Dendritic cell treated with granulocyte-macrophage colony-stimulating factor and Interleukin-4, amounts not matched to agents 40 ng/mL and 50 ng/mL, for 4 days (primary cell): ENCODE results near the gene SNAPC2.
A peak's percentile ranks its signal among the peaks of the same experiment; 100 is the strongest.
"Not testable (repeated sequence)": the region's sequence is repeated elsewhere in the genome, so short reads cannot be mapped to it uniquely, and the experiment has no call there.

Experiments
- H3K27ac Mint-ChIP-seq: one replicate; pipeline ENCODE4 v1.8.0; 2022; ENCODE audit warnings: mild to moderate bottlenecking, mixed read lengths
- H3K27me3 Mint-ChIP-seq: one replicate; pipeline ENCODE4 v1.8.0; 2022; ENCODE audit warnings: mild to moderate bottlenecking, mixed read lengths
- H3K36me3 Mint-ChIP-seq: one replicate; pipeline ENCODE4 v1.8.0; 2022; ENCODE audit warnings: low read depth, mixed read lengths
- H3K4me1 Mint-ChIP-seq: one replicate; pipeline ENCODE4 v1.8.0; 2022; ENCODE audit warnings: low read depth, mixed read lengths
- H3K4me3 Mint-ChIP-seq: one replicate; pipeline ENCODE4 v1.8.0; 2022; ENCODE audit warnings: mild to moderate bottlenecking, moderate library complexity, mixed read lengths
- H3K9me3 Mint-ChIP-seq: one replicate; pipeline ENCODE4 v1.8.0; 2022; ENCODE audit warnings: mixed read lengths
- intact Hi-C: fragments of 100-400 bp; cut with micrococcal nuclease; formaldehyde crosslinking; loops from one replicate; pipeline ENCODE4 v1.15.0; 2022

Gene SNAPC2

DNA sequence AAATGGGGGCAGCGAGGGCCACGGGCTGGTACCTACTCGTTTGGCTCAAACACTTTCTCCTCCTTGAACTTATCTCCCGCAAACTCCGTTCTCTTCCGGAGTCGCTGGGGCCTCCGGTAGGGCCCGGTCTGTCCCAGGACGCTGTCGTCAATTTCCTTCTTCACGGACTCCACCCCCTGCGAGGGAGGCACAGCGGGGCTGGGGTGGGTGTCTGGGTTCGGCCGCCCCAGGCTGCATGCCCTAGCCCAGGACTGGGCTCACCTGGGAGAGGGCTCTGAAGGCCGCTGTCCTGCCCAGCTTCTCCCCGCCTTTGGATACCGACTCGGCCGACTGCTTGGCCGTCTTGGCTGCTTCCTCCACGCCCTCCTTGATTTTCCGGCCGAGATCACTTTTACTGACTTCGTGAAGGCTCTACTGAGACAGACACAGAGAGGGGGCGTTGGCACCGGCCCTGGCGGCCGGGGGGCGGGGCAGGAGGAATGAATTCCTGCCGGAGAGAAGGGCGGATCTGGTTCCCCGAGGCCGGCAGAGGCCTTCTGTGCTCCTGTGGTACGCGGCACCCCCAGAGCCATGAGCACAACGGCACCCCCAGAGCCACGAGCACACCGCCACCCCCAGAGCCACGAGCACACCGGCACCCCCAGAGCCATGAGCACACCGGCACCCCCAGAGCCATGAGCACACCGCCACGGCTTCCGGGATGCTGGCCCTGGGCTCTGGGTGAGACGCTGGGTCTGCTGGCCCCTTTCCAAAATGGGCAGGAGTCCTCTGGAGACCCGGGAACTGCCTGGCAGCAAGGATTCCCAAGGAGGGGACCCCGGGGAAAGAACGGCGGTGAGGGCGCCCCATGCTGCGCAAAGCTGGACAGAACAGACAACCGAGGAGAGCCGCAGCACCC, 13.9 kb downstream of the SNAPC2 start:
- Mint-ChIP-seq H3K4me1 (peaks cover 7% of the 10 kb centered on the region), H3K27me3 (no peaks in the 10 kb centered on the region), H3K4me3 (no peak overlapping the region), H3K27ac (no peak overlapping the region), H3K36me3 (peaks cover 100% of the 10 kb centered on the region), H3K9me3 (no peaks in the 10 kb centered on the region)
- intact Hi-C loops: no loop called here

DNA sequence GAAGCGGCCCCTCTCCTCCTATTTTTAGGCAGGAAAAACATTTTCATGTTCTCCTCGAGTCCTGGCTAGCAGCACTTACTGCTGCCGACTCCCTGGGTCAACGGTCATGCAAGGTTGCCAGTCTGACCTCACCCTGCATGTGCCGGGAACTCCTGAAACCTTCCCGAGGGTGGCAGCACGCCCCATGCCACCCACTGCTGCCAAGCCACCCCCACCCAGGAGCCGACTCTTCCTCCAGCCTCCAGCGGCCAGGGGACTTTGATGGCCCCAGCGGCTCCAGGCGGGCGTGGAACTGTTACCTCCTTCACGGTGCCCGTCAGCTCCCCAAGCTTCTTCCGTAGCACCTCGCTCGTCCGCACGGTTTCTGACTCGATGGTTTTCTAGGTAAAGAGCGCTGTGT, 14.6 kb downstream of the SNAPC2 start:
- H3K27ac Mint-ChIP-seq: no peak overlapping the region
- peaks cover 98% of the 10 kb centered on the region for H3K36me3 Mint-ChIP-seq
- H3K4me1 Mint-ChIP-seq: peaks cover 7% of the 10 kb centered on the region
- H3K27me3 Mint-ChIP-seq: no peaks in the 10 kb centered on the region
- no peak overlapping the region for H3K4me3 Mint-ChIP-seq
- H3K9me3 Mint-ChIP-seq: no peaks in the 10 kb centered on the region
- intact Hi-C loops: no loop called here

DNA sequence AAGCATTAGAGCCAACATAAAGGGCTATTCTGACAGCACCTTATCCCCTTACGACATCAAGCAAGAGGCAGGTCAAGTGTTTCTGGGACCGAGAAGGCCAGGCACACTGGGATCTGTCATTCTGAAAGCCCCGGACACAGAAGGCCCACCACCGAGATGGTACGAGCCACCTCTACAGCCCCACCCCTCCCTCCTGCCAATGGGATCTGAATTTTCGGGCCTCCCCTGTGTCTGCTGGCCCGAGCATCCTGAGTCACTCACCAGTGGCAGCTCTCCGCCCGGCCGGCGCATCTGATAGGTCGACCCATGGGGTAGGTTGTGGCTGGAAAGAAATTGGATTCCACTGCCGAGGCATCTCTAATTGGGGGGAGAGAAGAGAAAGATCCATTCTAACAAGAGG, 20.7 kb downstream of the SNAPC2 start:
- peaks cover 68% of the 10 kb centered on the region for H3K36me3 Mint-ChIP-seq
- H3K27ac Mint-ChIP-seq: no peak overlapping the region
- intact Hi-C loops: no loop called here
- H3K4me1 Mint-ChIP-seq: peaks cover 38% of the 10 kb centered on the region
- no peak overlapping the region for H3K4me3 Mint-ChIP-seq
- H3K9me3 Mint-ChIP-seq: no peaks in the 10 kb centered on the region
- H3K27me3 Mint-ChIP-seq: no peaks in the 10 kb centered on the region

DNA sequence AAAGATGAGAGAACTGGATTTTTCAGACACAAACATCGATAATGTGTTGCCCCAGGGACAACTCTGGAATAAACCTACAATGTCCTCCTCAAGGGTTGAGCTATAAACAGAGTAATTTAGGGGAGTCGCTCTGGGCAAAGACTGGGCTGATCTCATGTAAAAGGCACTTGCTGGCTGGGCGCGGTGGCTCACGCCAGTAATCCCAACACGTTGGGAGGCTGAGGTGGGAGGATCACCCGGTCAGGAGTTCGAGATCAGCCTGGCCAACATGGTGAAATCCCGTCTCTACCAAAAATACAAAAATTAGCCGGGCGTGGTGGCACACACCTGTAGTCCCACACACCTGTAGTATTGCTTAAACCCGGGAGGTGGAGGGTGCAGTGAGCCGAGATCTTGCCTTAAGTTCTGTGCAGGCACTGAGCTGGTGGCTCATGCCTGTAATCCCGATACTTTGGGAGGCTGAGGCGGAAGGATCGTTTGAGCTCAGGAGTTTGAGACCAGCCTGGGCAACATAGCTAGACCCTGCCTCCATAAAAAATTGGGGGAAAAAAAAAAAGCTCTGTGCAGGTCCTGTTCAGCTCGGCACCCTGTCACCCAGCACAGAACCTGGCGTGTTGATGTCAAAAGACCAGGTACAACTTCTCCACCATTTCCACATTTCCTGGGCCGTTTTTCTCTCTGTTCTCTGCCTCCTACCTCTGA, 21.9 kb downstream of the SNAPC2 start:
- intact Hi-C loops: no loop called here
- H3K4me1 Mint-ChIP-seq: peaks cover 38% of the 10 kb centered on the region
- peak overlapping the region; percentile 95 for H3K27ac Mint-ChIP-seq
- H3K9me3 Mint-ChIP-seq: no peaks in the 10 kb centered on the region
- H3K36me3 Mint-ChIP-seq: peaks cover 56% of the 10 kb centered on the region
- H3K27me3 Mint-ChIP-seq: no peaks in the 10 kb centered on the region
- H3K4me3 Mint-ChIP-seq: peak overlapping the region; percentile 5

DNA sequence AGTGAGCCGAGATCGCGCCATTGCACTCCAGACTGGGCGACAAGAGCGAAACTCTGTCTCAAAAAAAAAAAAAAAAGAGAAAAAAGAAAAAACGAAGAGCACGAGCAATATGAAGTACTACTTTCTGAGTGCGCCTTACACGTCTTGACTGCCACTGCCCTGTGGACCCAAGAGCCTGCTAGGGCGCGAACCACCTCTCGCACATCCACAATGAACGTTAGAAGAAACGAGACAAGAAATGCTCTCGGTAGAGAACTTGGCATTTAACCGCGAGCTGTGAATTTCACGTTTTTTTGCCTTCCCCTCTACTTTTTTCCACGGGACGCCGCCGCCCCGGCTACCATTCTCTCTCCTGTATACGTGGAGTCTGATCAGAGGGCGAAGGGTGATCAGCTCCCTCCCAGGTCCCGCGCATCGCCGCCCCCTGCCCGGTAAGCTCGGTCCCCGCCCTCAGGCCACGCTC, 22.9 kb downstream of the SNAPC2 start:
- Mint-ChIP-seq H3K4me3 (peak overlapping the region; percentile 94), H3K36me3 (peaks cover 46% of the 10 kb centered on the region), H3K27ac (peak overlapping the region; percentile 95), H3K9me3 (no peaks in the 10 kb centered on the region), H3K27me3 (no peaks in the 10 kb centered on the region), H3K4me1 (peaks cover 38% of the 10 kb centered on the region)
- intact Hi-C loops: loop anchor here (1.0 kb wide), 1 partner anchor 40 kb away; the partner anchor contains the start of gene MAP2K7

DNA sequence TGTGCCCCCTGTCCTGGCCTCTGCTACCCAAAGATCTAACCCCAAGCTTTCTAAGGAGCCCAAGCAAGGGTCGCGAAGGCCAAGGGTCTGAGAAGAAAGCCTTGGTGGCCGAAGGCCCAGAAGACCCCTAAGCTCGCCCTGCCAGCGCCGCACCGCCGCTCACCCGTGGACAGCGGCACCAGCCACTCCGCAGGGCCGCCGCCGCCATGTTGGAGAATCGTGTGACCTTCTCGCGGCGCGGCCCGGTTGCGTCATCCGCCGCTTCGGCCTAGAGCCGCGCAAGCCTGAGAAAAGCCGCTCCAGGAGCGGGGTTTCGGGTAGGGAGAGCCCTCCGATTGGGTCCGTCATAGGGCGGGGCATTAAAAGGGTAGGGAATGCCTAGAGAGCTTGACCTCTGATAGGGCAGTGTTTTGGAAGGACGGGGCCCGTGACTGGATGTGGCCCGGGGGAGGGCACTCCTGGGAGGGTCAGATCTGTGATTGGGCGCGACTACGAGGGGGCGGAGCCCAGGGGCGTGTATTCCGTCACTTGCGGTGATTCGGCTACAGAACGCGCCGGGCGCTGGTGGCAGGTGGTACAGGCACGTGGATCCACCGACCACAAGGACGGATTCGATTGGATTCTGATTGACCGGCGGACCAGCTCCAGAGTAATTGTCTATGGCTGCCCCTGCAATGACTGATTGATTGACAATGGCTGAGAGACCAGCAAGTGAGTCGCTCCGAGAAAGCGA, 23.5 kb downstream of the SNAPC2 start, which contains the start of gene TIMM44:
Gene TIMM44, minus strand, starts transcription at position 223 of the 733 bp plus-strand sequence. Its CDS starts 15 bp downstream, at position 208.
- intact Hi-C loops: loop anchor here (1.0 to 2.0 kb wide), 3 partner anchors 40 to 310 kb away; partner anchors contain the start of genes ELAVL1 and MAP2K7
- H3K4me3 Mint-ChIP-seq: peak within 1 kb of the TSS; percentile 94
- peaks cover 41% of the 10 kb centered on the region for H3K36me3 Mint-ChIP-seq
- H3K27ac Mint-ChIP-seq: peak within 1 kb of the TSS; percentile 95
- H3K9me3 Mint-ChIP-seq: no peaks in the 10 kb centered on the region
- H3K4me1 Mint-ChIP-seq: peaks cover 38% of the 10 kb centered on the region
- no peaks in the 10 kb centered on the region for H3K27me3 Mint-ChIP-seq

DNA sequence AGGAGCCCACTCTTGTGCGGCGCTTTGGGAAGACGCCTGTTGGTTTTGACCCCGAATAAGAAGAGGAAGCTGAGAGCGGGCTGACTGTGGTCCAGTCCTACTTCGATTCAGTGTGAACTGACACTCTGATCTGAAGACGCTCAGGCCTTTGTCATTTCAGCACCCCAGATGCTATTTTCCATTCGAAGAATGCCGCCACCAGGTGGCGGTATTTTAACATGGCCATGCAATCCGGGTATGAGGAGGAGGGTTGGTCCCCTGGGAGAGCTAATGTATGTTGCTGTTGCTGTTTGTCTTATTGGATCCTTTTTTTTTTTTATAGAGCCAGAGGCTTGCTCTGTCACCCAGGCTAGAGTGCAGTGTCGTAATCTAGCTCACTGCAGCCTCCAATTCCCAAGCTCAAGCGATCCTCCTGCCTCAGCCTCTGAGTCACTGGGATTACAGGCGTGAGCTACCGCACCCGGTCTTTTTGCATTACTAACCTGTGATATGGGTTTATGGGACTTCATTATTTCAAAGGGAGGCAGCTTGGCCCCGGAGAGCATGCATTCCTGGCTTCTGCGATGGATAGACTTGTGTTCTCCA, 24.1 kb downstream of the SNAPC2 start:
- H3K27ac Mint-ChIP-seq: peak overlapping the region; percentile 95
- peaks cover 38% of the 10 kb centered on the region for H3K4me1 Mint-ChIP-seq
- H3K27me3 Mint-ChIP-seq: no peaks in the 10 kb centered on the region
- peaks cover 35% of the 10 kb centered on the region for H3K36me3 Mint-ChIP-seq
- intact Hi-C loops: loop anchor here (1.0 to 2.0 kb wide), 2 partner anchors 61 to 309 kb away; partner anchors contain the start of gene ELAVL1
- peak overlapping the region; percentile 94 for H3K4me3 Mint-ChIP-seq
- H3K9me3 Mint-ChIP-seq: no peaks in the 10 kb centered on the region

DNA sequence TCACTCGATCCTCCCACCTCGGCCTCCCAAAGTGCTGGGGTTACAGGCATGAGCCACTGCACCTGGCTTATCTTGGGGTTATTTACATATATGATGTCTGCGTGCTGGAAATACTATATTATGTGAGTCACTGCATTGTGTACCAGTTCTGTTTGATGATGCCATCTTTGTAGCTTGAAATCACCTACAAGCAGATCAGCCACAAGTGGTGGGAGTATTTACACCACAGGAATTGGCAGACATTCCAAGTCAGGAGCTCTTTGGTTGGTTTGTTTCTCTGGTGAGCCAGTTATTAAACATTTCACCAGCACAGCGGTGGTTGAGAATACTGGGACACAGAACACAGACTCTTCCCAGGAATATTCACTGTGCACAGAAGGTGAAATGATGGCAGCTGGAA, 27.8 kb downstream of the SNAPC2 start:
- Mint-ChIP-seq H3K4me1 (peaks cover 32% of the 10 kb centered on the region), H3K4me3 (no peak overlapping the region), H3K9me3 (no peaks in the 10 kb centered on the region), H3K27me3 (no peaks in the 10 kb centered on the region), H3K36me3 (peaks cover 12% of the 10 kb centered on the region), H3K27ac (no peak overlapping the region)
- intact Hi-C loops: no loop called here

DNA sequence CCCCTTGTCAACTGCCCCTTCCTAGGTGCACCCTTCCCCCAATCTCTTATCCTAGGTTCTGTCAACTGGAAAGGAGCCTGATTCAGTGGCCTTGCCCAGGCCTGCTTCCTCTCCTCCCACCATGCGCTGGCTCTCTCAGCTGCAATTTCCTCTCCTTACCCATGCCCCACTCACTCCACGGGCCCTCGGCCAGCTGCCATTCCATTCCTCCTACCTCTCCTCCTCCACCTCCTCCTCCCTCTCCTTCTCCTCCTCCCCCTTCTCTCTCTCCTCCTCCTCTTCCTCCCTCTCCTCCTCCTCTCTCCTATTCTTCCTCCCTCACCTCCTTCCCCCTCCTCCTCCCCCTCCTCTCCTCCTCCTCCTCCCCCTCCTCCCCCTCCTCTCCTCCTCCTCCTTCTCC, 32.9 kb downstream of the SNAPC2 start:
- Mint-ChIP-seq H3K27ac (no peak overlapping the region), H3K4me3 (no peak overlapping the region)
- intact Hi-C loops: no loop called here

DNA sequence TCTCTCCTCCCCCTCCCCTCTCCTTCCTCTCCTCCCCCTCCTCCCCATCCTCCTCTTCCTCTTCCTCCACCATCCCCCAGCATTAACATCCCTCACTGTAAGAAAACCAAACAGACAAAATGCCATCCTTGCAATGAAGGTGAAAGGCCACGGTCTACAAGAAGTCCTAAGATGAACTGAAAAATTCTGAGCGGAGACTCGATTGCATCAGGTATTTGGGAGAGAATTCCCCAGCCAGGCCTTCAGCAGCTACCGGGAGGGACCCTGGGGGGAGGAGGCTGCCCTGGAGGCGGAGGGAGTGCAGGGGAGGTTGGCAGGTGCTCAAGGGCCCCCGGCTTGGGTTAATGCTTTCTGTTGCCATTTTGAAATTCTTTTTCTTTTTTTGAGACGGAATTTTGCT, 33.4 kb downstream of the SNAPC2 start:
- Mint-ChIP-seq H3K27me3 (no peaks in the 10 kb centered on the region), H3K4me3 (no peak overlapping the region), H3K36me3 (peaks cover 22% of the 10 kb centered on the region), H3K4me1 (peaks cover 26% of the 10 kb centered on the region), H3K9me3 (no peaks in the 10 kb centered on the region), H3K27ac (no peak overlapping the region)
- intact Hi-C loops: no loop called here

More for the DNA sequence above, 32.9 kb downstream of the SNAPC2 start:
- no peaks in the 10 kb centered on the region for H3K9me3 Mint-ChIP-seq
- peaks cover 26% of the 10 kb centered on the region for H3K4me1 Mint-ChIP-seq
- H3K36me3 Mint-ChIP-seq: peaks cover 17% of the 10 kb centered on the region
- H3K27me3 Mint-ChIP-seq: no peaks in the 10 kb centered on the region

DNA sequence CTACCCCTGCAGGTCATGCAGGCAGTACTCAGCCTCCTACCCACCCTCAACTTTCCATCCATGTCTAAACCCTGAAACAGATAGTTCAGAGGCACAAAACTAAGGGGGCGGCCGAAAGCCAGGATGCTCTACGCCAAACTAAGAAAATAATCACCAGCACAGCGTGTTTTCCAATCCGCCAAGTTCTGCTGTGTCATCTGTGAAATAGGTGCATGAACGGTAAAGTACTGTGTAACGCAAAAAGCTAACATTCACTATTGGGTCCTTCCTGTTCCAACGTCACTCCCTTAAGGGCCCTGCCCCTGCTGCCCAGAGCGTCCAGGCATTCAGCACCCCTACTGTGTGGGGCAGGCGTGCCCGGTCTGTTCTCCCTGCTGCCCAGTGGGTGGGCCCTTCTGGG, 35.6 kb downstream of the SNAPC2 start:
- H3K4me3 Mint-ChIP-seq: no peak overlapping the region
- intact Hi-C loops: no loop called here
- no peaks in the 10 kb centered on the region for H3K27me3 Mint-ChIP-seq
- peaks cover 36% of the 10 kb centered on the region for H3K36me3 Mint-ChIP-seq
- H3K27ac Mint-ChIP-seq: no peak overlapping the region
- no peaks in the 10 kb centered on the region for H3K9me3 Mint-ChIP-seq
- peaks cover 26% of the 10 kb centered on the region for H3K4me1 Mint-ChIP-seq

DNA sequence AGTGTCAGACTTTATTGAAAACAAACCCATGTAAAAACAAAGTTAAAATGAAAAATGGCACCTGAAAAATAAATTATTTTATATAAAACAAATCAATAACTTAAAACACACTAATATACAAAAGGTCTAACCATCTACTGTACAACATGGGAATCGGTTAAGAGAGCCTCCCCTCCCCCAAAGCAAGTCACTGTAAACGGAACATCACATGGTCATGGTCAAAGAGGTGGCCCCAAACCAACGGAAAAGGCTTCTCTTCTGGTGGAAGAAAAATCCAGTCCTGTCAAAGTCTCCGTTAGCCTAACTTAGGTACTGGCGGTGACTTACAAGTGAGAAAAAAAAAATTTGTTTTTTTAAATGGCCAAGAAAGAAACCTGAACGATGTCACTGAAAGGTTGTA, 39.1 kb downstream of the SNAPC2 start:
- Mint-ChIP-seq H3K27ac (no peak overlapping the region), H3K36me3 (peaks cover 69% of the 10 kb centered on the region), H3K4me1 (no peaks in the 10 kb centered on the region), H3K4me3 (no peak overlapping the region), H3K27me3 (no peaks in the 10 kb centered on the region), H3K9me3 (no peaks in the 10 kb centered on the region)
- intact Hi-C loops: no loop called here

DNA sequence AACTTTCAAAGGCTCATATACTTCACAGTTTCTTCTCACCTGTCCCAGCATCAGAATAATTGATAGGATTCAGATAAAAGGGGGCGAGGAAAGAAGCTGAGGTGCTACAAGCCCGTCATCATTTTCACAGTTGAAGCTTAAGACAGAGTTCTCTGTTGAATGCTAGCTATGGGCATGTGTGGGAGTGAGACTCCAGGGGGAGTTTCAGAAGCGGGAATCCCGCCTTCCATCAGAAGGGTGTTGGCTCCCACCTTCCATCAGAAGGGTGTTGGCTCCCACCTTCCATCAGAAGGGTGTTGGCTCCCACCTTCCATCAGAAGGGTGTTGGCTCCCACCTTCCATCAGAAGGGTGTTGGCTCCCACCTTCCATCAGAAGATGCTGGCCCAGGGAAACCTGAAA, 40.9 kb downstream of the SNAPC2 start:
- H3K27me3 Mint-ChIP-seq, intact Hi-C loops, H3K4me3 Mint-ChIP-seq, H3K27ac Mint-ChIP-seq, H3K9me3 Mint-ChIP-seq, H3K4me1 Mint-ChIP-seq: not testable (repeated sequence)
- H3K36me3 Mint-ChIP-seq: peaks cover 86% of the 10 kb centered on the region
